Amniotic stem cell (primary cell): ENCODE measurements around the gene PRRT1B.
"Not testable (repeated sequence)": the region's sequence is repeated elsewhere in the genome, so short reads cannot be mapped to it uniquely, and the experiment has no call there.

Experiments
- DNase-seq: peaks from one replicate; lab custom pipeline; 2025; lab: John Stamatoyannopoulos, UW

PRRT1B gene

DNA sequence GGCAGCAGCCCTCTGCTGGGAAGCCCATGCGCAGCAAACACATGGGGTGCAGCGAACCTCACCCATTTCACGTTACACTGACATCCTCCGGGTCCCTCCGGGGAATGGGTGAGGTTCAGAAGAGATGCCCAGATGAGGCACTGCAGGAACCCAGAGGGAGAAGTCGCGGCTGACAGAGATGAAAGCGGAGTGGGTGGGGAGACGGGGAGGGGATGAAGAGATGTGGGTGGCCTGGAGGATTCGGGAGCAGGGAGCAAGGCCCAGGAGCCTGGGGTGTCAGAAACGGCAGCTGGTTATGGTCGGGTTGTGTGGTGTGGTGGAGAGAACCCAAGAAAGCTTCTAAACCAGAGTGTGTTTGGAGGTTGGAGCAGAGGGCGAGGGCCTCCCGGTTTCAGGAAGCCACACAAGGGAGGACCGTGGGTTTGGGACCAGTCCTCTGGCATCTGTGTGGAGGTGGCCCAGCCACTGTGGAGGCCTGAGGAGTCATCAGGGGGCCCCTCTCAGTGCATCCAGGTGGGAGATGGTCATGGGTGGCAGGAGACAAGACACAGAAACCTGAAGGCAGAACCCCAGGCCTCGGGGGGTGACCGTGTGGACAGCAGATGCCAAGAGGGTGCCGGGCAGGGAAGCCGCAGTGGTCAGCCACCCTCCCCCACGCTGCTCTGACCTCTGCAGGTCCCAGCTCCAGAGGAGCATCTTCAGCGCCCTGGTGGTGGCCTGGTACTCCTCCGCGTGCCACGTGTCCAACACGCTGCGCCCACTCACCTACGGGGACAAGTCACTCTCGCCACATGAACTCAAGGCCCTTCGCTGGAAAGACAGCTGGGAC lies 22.9 kb upstream of the PRRT1B start:
- DNase-seq: no peak

DNA sequence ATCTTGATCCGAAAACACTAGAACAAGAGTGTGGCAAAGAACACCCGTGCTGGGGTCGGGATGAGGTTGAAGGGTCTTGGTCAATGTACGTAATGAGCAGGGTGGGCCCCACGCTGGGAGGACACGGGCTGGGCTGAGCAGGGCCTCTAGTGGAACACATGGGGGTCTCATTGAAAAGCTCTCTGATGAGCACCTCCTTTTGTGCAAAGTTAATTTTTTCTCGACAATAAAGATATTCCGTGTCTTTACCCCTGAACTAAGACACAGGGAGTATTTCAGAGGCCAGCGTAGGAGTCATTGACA lies 22.3 kb upstream of the PRRT1B start:
- DNase-seq: no peak

DNA sequence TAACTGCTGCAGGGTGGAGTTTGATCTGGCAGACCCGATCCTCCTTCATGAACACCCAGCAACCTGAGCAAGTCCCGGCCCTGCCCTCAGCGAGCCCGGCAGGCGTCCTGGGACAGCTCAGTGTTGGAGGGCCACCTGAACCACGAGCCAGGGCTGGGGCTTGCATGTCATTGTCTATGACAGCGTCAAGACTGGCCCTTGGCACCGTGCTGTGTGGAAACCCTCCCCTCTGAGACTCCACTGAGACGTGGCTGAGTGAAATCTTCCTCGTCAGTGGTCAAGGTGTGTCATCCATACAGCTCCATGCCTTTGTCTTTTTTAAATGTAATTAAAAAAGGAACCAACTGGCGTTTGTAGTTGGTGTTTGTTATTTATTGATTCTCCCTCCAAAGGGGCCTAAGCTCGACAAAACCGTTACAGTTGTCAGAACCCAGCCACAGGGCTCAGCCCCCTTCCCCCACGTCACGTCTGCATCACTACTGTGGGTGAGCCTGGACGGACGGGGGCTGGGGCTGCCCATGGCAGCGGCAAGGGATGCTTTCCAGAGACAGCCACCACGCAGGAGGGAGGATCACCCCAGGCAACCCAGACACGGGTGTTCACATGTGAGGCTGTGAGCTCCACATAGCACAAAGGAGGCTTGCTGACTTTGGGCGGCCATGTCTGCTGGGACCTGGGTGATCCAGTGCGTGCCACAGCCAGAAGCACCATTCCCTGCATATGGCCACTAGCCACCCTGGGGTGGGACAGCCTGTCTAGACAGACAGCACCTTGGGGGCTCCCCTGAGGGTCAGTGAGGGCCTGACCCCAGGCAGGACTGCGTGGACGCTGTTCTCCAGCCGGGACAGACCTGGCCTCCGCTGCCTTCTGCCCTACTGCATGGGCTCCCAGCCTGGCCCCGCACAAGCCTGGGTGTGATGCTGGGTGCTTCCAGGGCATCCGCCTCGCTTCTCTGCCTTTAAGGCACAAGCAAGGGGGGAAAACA lies 21.6 kb upstream of the PRRT1B start:
- DNase-seq: no peak

DNA sequence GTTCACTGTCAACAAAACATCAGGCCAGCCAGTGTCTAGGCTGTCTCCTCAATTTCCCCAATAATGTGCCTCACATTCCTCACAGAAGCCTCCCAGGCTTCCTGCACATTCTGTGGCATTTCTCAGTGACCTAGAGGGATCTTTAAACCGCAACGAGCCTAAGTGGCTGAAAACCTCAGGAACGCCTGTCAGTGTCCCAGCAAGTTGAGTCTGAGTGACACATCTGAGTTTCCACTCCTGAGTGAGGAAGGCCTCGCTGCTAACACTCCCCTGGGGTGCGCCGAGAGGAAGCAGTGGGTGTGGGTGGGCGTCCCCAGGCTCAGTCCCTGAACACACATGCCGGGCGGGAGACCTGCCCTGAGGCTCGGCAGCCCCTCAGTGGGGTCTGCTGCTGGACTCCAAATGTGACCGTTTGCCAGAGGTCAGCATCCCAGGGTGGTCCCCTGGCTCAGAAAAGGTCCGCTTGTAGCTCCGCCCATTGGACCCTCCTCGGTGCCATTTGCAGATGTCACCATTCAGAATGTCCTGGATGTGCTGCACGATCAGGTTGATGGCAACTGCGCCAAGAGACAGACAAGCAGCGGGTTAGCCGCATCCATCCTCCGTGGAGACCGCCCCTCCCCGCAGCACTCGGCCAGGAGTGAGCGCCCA lies 20.5 kb upstream of the PRRT1B start:
- DNase-seq: no peak

DNA sequence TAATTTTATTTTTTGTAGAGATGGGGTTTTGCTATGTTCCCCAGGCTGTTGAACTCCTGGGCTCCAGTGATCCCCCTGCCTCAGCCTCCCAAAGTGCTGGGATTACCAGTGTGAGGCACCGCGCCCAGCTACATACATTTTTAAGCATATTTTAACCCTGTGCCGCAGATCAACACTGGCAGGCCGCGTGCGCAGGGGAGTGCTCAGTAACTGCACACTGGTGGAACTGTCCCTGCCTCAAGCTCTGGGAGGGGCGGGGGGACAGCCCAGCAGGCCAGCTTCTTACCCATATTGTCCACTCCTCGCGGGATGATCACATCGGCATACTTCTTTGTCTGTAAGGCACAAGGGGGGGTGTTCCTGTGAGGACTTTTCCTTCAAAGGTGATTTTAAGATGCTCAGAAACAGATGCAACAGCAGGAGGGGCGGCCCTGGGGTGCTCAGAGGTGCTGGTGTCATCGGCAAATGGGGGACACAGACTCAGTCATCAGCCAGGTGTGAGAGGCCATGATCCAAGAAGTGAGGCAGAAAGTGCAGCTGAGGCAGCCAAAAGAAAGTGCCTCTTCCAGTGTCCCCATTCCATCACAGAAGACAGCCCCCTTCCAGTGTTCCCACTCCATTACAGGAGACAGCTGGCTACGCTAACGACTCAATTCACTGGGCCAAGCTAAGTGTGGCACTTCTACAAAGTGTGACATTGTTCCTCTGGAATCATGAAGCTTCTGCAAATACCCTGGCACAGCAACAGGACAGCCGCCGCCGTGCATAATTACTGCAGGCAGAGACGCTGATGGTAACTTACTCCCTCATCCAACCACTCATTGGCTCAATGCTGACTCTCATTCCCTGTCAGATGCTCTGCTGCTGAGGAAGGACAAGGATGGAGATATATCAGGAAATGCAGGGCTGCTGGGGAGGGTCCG lies 19.4 kb upstream of the PRRT1B start:
- DNase-seq: no peak

- DNase-seq: no peak
Measured at GRCh38 chr9:131528186-131528585, 17.1 kb upstream of the PRRT1B start.

DNA sequence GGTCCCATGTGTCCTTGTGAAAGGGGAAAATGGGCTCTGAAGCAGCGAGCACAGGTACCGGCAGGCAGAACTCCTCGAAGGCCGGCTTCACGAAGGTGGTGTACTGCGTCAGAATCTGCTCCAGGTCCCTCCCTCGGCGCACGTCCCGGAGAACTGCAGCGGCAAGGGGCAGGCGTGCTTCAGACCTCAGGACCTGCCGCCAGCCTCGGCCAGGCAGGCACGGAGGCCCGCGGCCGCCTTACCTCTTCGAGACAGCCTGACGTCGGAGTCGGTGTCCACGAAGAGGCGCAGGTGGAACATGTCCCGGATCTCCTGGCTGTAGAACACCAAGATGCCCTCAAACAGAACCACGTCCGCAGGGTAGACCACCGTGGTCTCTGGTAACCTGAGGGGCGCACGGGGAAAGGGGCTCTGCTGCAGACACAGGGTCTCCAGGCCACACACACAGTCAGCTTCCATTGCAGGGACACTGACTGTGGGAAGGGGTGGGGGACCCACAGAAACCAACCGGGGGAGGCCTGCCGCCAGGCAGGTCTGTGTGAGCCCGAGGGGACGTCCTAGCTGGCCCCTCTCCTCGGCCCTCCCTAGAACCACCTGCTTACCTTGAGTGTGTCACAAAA lies 16.3 kb upstream of the PRRT1B start:
- no peak for DNase-seq

GRCh38 chr9:131529597-131530545 lies 15.5 kb upstream of the PRRT1B start:
- DNase-seq: no peak

DNA sequence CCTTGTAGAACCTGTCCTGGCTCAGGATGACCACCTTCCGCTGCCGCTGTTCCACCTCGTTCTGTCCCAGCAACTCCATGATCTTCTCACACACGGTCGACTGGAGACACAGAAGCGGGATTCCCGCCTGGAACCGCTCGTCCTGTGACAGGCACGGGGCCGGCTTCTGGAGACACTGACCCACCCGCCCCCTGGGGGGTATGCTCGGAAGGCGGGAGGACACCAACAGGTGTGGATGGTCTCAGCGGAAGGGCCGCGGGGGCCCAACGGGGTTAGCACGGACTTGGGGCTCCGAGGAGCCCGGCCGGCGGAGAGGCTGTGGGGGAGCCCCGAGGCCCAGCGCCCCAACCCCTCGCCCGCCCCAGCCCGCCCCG lies 14.8 kb upstream of the PRRT1B start:
- DNase-seq: no peak

GRCh38 chr9:131530920-131531832 lies 14.1 kb upstream of the PRRT1B start, which contains the start of gene UCK1:
Gene UCK1 (minus strand): TSS chr9:131531263. CDS start chr9:131531174, 89 bp downstream.
- peak; percentile 16 for DNase-seq

DNA sequence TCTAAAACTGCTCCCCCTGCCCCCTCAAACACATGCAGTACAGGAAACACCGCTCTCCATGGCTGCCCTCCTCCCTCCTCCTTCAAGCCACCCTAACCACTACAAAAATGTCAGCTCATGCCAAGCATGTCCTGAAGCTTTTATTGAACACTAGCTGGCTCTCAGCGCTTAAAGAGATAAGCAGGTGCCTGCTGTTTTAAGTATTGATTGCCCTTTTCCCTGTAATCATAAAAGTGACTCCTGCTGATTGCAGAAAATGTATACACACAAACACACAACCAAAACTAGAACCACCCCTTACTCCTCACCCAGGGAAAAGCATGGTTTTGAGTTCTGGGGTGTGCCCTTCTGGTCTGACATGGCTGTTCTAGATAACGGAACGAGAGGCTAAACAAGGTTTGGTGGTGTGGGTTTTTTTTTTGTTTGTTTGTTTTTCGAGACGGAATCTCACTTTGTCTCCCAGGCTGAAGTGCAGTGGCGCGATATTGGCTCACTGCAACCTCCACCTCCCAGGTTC lies 10.5 kb upstream of the PRRT1B start:
- DNase-seq: no peak

DNA sequence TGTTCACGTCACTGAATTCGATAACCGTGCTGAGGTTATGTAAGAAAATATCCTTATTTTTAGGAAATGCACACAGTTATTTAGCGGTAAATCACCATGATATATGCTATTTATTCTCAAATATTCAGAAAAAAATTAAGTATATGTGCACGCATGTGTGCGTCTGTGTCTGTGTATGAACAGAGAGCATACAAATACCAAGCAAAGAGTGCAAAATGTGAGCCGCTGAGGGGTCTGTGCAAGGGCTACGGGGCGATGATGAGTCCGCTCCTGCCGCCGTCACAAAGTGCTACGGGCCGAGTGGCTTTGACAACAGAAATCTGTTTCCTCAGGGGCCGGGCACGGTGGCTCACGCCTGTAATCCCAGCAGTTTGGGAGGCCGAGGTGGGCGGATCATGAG lies 7.4 kb upstream of the PRRT1B start:
- no peak for DNase-seq

DNA sequence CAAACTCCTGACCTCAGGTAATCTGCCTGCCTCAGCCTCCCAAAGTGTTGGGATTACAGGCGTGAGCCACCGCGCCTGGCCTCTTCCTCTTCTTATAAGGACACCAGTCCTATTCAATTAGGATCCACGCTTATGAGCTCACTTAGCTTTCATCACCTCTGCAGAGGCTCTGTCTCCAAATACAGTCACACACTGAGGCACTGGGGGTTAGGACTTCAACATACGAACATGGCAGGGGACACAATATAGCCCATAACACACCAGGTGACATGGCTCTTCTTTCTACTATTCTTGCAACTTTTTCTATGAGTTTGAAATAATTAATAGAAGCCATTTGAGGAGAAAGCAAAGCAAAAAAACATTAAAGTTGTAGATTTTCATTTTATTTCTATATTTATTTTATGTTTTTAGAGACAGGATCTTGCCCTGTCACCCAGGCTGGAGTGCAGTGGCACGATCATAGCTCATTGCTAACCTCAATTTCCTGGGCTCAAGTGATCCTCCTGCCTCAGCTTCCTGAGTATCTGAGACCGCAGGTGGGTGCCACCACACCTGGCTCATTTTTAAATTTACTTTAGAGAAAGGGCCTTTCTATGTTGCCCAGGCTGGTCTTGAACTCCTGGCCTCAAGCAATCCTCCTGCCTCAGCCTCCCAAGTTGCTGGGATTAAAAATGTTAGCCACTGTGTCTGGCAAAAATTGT lies 6.0 kb upstream of the PRRT1B start:
- no peak for DNase-seq

GRCh38 chr9:131543141-131543540 lies 2.2 kb upstream of the PRRT1B start:
- no peak for DNase-seq

GRCh38 chr9:131545786-131546335 lies 538 bp downstream of the PRRT1B start:
- no peak for DNase-seq

DNA sequence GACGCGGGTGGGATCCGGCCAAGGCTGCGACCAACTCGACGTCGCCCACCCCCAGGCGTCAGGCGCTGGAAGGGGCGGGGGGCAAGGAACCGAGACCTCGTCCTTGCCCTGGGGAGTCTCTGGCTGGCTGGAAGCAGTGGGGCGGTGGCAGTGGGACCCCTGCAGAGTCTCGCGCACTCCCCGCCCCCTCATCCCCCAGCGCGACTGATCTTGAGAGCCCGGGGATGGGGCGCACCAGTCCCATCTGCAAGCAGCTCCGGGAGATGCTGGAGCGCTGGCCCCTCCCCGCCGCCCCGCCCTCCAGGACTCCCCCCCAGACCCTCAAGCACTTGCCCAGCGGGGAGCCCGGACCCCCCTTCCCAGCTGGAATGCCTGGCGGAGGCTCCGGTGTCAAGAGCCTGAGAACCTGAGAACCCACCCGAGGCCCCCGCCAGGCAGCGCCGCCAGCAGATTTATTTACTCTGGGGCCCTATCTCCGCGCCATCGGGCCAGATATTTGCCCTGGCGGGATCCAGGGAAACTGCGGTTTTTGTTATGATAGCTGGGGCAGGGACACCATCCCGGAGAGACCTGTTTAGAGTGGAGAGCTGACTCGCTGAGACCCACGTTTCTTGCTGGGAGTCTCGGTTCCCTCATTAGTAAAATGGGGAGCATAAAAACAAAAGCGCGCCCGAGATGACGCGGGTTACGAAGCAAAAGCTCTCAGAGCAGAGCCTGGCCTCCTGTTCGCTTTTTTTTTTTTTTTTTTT lies 1.2 kb downstream of the PRRT1B start:
- DNase-seq: no peak

DNA sequence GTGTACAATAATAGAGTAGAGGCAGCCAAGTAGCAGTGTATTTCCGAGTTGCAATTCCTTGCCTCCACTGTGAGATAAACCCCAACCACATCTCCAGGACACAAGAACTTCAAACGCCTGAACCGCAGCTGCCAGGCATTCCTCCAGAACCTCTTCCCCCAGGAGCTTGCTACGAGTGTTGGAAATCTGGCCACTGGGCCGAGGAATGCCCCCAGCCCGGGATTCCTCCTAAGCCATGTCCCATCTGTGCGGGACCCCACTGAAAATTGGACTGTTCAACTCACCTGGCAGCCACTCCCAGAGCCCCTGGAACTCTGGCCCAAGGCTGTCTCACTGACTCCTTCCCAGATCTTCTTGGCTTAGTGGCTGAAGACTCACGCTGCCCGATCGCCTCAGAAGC lies 3.9 kb downstream of the PRRT1B start:
- DNase-seq: not testable (repeated sequence)
